ENCODE results near the gene TPD52L1.
"Not testable (repeated sequence)": the region's sequence is repeated elsewhere in the genome, so short reads cannot be mapped to it uniquely, and the experiment has no call there.

TPD52L1 gene

GRCh38 chr6:125277838-125278237 is 124.3 kb downstream of the TPD52L1 start:
- no peak for DNase-seq

- DNase-seq: no peak
These were observed 126.4 kb downstream of the TPD52L1 start for GRCh38 chr6:125279961-125280360.

GRCh38 chr6:125280370-125281035 is 126.9 kb downstream of the TPD52L1 start:
- DNase-seq: not testable (repeated sequence)

- DNase-seq: not testable (repeated sequence)
These were observed 128.9 kb downstream of the TPD52L1 start for GRCh38 chr6:125282470-125282869.

GRCh38 chr6:125285353-125285752 is 131.8 kb downstream of the TPD52L1 start:
- DNase-seq: no peak

- DNase-seq: no peak
These were observed 132.4 kb downstream of the TPD52L1 start for GRCh38 chr6:125285936-125286335.

- DNase-seq: no peak
These were observed 134.1 kb downstream of the TPD52L1 start for GRCh38 chr6:125287718-125288117.

GRCh38 chr6:125293587-125293986 is 140.0 kb downstream of the TPD52L1 start:
- no peak for DNase-seq

- DNase-seq: no peak
These were observed 140.5 kb downstream of the TPD52L1 start for GRCh38 chr6:125294036-125294435.

GRCh38 chr6:125294925-125295324 is 141.4 kb downstream of the TPD52L1 start:
- DNase-seq: no peak

GRCh38 chr6:125296471-125296870 is 142.9 kb downstream of the TPD52L1 start:
- no peak for DNase-seq

- DNase-seq: no peak
These were observed 145.7 kb downstream of the TPD52L1 start for GRCh38 chr6:125299257-125299656.

GRCh38 chr6:125300992-125301434 is 147.4 kb downstream of the TPD52L1 start:
- peak; percentile 67 for DNase-seq

- DNase-seq: peak; percentile 83
These were observed 148.1 kb downstream of the TPD52L1 start, which contains the start of gene HDDC2 for GRCh38 chr6:125301435-125302391. Gene HDDC2, minus strand, starts transcription at chr6:125301967. Its CDS starts 35 bp downstream, at chr6:125301932.

- no peak for DNase-seq
These were observed 149.4 kb downstream of the TPD52L1 start for GRCh38 chr6:125302840-125303511.

GRCh38 chr6:125303512-125303854 is 149.9 kb downstream of the TPD52L1 start:
- peak; percentile 40 for DNase-seq

GRCh38 chr6:125304970-125305660 is 151.5 kb downstream of the TPD52L1 start:
- DNase-seq: peak; percentile 82

- DNase-seq: no peak
These were observed 153.2 kb downstream of the TPD52L1 start for GRCh38 chr6:125306756-125307149.

GRCh38 chr6:125307150-125307838 is 153.7 kb downstream of the TPD52L1 start:
- no peak for DNase-seq

GRCh38 chr6:125307964-125308615 is 154.5 kb downstream of the TPD52L1 start:
- no peak for DNase-seq

- peak; percentile 91 for DNase-seq
These were observed 157.5 kb downstream of the TPD52L1 start for GRCh38 chr6:125310994-125311649.
